ENCODE results near the gene SLC39A12.

The SLC39A12 gene

DNA sequence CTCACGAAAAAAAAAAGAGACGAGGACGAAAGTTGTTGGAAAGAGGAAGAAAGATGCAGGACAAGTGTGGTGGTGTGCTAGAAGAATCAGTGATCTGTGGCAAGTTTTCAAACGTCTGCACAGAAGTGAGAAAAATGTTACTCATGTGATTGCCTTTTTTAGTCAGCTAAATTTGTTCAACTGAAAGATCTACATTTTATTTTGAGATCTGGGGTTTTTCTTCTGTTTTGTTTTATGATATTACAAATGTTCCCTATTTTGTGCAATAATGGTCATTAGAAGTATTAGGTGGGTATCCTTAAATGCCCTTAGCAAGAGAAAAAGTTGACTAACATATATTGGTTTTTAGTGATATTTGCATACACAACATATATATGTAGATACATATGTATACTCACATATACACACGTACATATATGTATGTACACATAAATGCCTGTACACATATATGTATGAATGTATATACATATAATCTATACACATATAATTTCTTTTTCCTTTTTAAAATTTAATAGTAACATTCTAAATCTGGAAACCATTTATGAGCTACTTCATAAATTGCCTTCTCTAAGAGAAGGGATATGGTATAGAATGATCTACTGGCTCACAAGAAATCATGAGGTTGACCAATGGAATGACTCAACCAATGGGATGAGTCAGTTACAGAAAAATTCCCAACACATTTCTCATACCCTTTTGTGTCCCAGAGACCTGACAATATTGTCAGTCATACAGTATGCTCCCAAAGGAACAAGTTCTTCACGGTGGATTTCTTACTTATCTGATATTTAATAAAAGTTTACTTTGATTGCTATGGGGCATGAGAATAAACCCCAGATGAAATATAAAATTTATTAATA is 38.4 kb downstream of the SLC39A12 start:
- DNase-seq (ENCODE audit: low read depth): peak; percentile 69
- TF ChIP-seq, protein P1, sequence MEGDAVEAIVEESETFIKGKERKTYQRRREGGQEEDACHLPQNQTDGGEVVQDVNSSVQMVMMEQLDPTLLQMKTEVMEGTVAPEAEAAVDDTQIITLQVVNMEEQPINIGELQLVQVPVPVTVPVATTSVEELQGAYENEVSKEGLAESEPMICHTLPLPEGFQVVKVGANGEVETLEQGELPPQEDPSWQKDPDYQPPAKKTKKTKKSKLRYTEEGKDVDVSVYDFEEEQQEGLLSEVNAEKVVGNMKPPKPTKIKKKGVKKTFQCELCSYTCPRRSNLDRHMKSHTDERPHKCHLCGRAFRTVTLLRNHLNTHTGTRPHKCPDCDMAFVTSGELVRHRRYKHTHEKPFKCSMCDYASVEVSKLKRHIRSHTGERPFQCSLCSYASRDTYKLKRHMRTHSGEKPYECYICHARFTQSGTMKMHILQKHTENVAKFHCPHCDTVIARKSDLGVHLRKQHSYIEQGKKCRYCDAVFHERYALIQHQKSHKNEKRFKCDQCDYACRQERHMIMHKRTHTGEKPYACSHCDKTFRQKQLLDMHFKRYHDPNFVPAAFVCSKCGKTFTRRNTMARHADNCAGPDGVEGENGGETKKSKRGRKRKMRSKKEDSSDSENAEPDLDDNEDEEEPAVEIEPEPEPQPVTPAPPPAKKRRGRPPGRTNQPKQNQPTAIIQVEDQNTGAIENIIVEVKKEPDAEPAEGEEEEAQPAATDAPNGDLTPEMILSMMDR (conservative IDR thresholded peaks at IDR 0.05; ENCODE audit: low read length): no peak
- no peak overlapping the region for H3K4me3 ChIP-seq (ENCODE audit: low read length)

DNA sequence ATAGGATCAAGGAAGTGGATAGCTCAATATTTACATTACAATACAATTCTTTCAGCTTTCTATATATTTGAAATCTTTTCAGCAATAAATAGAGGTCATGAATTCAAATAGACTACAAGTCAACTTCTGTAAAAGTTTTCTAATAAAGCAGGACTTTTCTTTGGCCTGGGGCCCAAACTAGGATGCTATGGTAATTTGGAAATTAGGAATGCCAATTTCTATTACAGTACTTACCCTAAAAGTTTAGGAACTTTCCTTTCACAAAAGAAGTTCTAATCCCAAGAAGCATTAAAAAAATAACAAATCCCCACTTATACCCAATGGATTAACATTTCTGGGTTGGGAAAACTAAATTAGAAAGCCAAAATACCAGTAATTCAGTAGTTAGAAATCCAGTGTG is 40.5 kb downstream of the SLC39A12 start:
- H3K4me3 ChIP-seq (ENCODE audit: low read length): no peak overlapping the region
- no peak for DNase-seq (ENCODE audit: low read depth)
- TF ChIP-seq, protein P1 (conservative IDR thresholded peaks at IDR 0.05; ENCODE audit: low read length): no peak

DNA sequence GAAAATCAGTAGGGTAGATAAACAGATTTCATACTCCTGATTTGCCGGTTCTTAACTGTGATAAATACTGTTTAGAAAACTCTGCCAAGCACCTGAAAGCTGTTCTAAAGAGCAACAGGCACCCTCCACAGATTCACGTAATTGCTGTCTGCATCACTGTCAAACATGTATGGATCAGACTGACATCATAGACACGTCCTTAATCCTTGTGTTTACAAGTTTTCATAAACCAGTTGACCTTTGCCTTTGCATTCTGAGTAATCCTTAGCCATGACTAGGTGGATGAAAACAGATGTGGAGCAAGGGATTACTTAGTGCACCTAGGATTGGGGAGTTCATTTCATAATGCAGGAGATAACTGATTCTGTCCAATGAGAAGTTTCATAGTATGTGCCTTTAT is 41.6 kb downstream of the SLC39A12 start:
- H3K4me3 ChIP-seq (ENCODE audit: low read length): no peak overlapping the region
- TF ChIP-seq, protein P1 (conservative IDR thresholded peaks at IDR 0.05; ENCODE audit: low read length): no peak
- no peak for DNase-seq (ENCODE audit: low read depth)

DNA sequence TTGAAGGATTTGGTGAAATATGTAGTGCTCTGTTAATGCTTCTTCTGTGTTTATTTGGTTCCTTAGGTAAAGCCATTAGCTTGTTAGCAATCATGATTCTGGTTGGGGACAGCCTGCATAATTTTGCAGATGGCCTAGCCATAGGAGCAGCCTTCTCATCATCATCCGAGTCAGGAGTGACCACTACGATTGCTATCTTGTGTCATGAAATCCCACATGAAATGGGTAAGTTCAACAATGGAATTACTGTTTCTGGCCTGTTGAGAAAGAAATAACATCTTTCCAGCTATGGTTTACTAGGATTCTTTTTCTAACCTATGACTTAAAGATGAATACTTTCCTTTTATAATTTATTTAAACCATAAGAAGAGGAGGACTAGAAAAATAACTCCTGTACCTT is 48.9 kb downstream of the SLC39A12 start:
- DNase-seq (ENCODE audit: low read depth): no peak
- TF ChIP-seq, protein P1 (conservative IDR thresholded peaks at IDR 0.05; ENCODE audit: low read length): no peak
- no peak overlapping the region for H3K4me3 ChIP-seq (ENCODE audit: low read length)

DNA sequence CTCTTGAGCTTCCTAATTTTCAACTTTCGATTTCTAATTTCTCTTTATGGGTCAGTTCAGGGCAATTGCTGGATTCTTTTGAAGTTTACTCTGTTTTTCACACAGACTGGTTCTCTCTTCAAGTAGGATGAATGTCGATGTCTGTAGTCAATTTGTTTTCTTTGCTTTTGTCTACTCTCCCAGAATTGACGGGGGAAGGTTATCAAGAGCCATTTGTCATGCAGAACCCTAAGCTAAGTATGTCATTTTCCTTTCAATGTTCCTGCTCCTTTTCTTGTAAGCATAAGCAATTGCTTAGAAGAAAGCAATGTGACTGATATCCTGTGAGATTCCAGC is 53.7 kb downstream of the SLC39A12 start:
- H3K4me3 ChIP-seq (ENCODE audit: low read length): no peak overlapping the region
- TF ChIP-seq, protein P1 (conservative IDR thresholded peaks at IDR 0.05; ENCODE audit: low read length): no peak
- no peak for DNase-seq (ENCODE audit: low read depth)

DNA sequence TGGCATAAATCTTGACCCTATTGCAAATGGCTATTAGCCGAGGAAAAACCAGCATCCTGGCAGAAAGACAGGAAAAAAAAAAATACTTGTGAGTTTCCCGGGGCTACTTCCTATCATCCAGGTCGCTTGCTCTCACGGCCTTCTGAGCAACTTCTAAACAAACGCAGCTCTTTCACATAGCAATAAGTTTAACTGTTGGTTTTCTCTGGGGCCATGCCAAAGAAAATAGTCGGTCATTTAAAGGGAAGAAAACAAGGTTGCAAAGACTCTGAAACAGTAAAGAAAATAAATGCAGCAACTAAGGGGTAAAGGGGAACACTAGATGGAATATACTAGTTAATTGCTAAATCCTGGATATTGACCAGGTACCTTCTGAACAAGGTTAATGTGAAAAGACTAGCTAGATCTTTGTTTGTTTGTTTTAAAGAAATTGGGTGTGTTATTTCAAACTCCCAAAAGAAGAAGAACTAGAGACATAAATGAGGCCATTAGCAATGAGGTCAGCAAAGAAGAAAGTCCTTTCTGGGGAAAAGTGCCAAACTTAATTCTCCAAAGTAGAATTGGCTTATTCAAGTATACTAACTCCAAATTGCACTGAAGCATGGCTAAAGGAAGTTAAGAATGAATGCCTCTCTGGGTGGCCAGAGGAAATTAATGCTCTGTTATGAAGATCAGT is 54.2 kb downstream of the SLC39A12 start:
- peak; percentile 53 for DNase-seq (ENCODE audit: low read depth)
- no peak overlapping the region for H3K4me3 ChIP-seq (ENCODE audit: low read length)
- TF ChIP-seq, protein P1 (conservative IDR thresholded peaks at IDR 0.05; ENCODE audit: low read length): no peak

DNA sequence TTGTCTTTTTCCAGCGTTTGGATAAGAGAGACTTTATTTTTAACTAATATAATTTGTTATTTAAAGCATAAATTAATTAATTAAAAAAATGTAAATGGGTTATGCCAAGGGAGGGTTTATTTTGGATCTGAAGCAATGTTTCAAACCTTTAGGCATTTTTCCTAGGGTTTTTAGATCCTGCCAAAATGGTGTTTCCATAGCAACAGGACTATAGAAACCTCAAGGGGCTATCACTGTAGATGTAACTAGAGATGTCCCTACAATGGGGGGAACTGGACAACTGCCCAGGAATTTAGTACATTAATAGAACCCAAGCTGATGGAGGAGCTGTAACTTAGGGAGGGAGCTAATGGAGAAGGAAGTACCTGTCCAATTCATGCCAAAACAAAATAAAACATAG is 57.3 kb downstream of the SLC39A12 start:
- no peak overlapping the region for H3K4me3 ChIP-seq (ENCODE audit: low read length)
- TF ChIP-seq, protein P1 (conservative IDR thresholded peaks at IDR 0.05; ENCODE audit: low read length): no peak
- DNase-seq (ENCODE audit: low read depth): no peak
